Motor neuron (in vitro differentiated cells): ENCODE results near the gene ROPN1B. TPM values are rescaled to one million over a fixed set of nuclear protein-coding genes. Genes with fewer than 3 reads are reported as not detected.
"Not testable (repeated sequence)": the region's sequence is repeated elsewhere in the genome, so short reads cannot be mapped to it uniquely, and the experiment has no call there.

ENCODE experiments used
- ATAC-seq, 8 experiments: fragments of 200-7000 bp; cut with Tn5 transposase; replicated peaks in 6 of 8; 2 replicates each; pipeline ENCODE4 v1.8.0; 2021; ENCODE audit warnings: mild to moderate bottlenecking in 8 of 8, moderate library complexity in 8 of 8
- H3K27ac ChIP-seq, 2 donors: fragments of 250-450 bp; sonication (Bioruptor Pico); 2 replicates each; pipeline ENCODE4 v1.9.0; 2021; ENCODE audit warnings: antibody characterized with exemption in 2 of 2, mild to moderate bottlenecking in 2 of 2, moderate library complexity in 1 of 2
- H3K4me1 ChIP-seq, 2 donors: fragments of 250-450 bp; sonication (Bioruptor Pico); replicated peaks in 1 of 2; 2 replicates each; pipeline ENCODE4 v1.6.1; 2021; ENCODE audit warnings: antibody characterized with exemption in 2 of 2, mild to moderate bottlenecking in 2 of 2, moderate library complexity in 1 of 2
- H3K4me3 ChIP-seq, 5 donors: fragments of 250-450 bp; sonication (Bioruptor Pico); 2 replicates each; pipeline ENCODE4 v1.9.0; 2021; ENCODE audit warnings: antibody characterized with exemption in 5 of 5, mild to moderate bottlenecking in 5 of 5, moderate library complexity in 4 of 5
- WGBS, 10 experiments: fragments of 450-650 bp; shearing (Covaris generic); methylation state at CpG; one replicate each; pipeline ENCODE4 v1.0.0; 2022; 5-methylcytosine and 5-hydroxymethylcytosine counted together
- in situ Hi-C, 9 experiments: fragments of 400-800 bp; cut with MboI; loops; one replicate each; pipeline ENCODE4 v1.15.0; 2021; ENCODE audit warnings: low sequenced_read_pairs in 9 of 9, low pct_unique_long_range_greater_than_20kb in 2 of 9; ENCODE audit not compliant: unreplicated experiment in 9 of 9
- total RNA-seq, 8 experiments: library from RNA; unstranded; fragments of 300-600 nt; gene quantifications; 2 replicates each; pipeline versions ENCODE4 v1.2.3 to v1.2.4, GENCODE V29; 2022

The ROPN1B gene
- total RNA-seq, 8 experiments from 2014 or later = 0.25 to 2.8 (median 0.98) TPM; not detected in 1

- in situ Hi-C loops = no loop called here
- H3K27ac ChIP-seq = peak overlapping the region; percentile 55 to 59
- WGBS, 10 experiments = 0 to 55% (median 24%) methylated on average over 2 to 17 of the region's 52 CpGs; no CpG with 5 or more reads in 1 of the 10 experiments
Observed at GRCh38 chr3:125990253-125990970, 21.4 kb downstream of the ROPN1B start.

GRCh38 chr3:125996751-125997150 is 27.8 kb downstream of the ROPN1B start:
- in situ Hi-C loops, H3K4me1 ChIP-seq, H3K4me3 ChIP-seq, H3K27ac ChIP-seq, ATAC-seq: not testable (repeated sequence)
- 40 to 100% (median 93%) methylated on average over 1 to 4 of the region's 4 CpGs; no CpG with 5 or more reads in 4 of the 10 experiments for WGBS, 10 experiments

More at GRCh38 chr3:125990253-125990970, 21.4 kb downstream of the ROPN1B start:
- ATAC-seq = peak; percentile 99 to 100 (median 100)
- Histone ChIP-seq H3K4me3 (peak overlapping the region; percentile 29 to 62 (median 52)), H3K4me1 (peaks cover 0 to 11% of the 10 kb centered on the region in 2 donors)

- in situ Hi-C loops = no loop called here
- no peak overlapping the region for H3K4me3 ChIP-seq
- ATAC-seq = no peak
- H3K4me1 ChIP-seq = no peaks in the 10 kb centered on the region
- no peak overlapping the region for H3K27ac ChIP-seq
Observed at GRCh38 chr3:126002189-126002588, 33.2 kb downstream of the ROPN1B start.

- ATAC-seq = no peak
- WGBS, 10 experiments = 80 to 100% methylated on average over 1 of the region's 10 CpGs; no CpG with 5 or more reads in 8 of the 10 experiments
Observed at GRCh38 chr3:126003447-126004190, 34.6 kb downstream of the ROPN1B start.

GRCh38 chr3:126004217-126004616 is 35.2 kb downstream of the ROPN1B start:
- no peak for ATAC-seq
- in situ Hi-C loops = no loop called here
- WGBS, 10 experiments = 67 to 100% (median 88%) methylated on average over 1 to 4 of the region's 6 CpGs; no CpG with 5 or more reads in 4 of the 10 experiments

More at GRCh38 chr3:126003447-126004190, 34.6 kb downstream of the ROPN1B start:
- H3K27ac ChIP-seq = no peak overlapping the region
- H3K4me1 ChIP-seq = no peaks in the 10 kb centered on the region
- H3K4me3 ChIP-seq = no peak overlapping the region
- in situ Hi-C loops = no loop called here

GRCh38 chr3:126004692-126005091 is 35.7 kb downstream of the ROPN1B start:
- WGBS, 10 experiments = 63 to 95% (median 89%) methylated on average over 2 to 4 of the region's 7 CpGs; no CpG with 5 or more reads in 7 of the 10 experiments
- Histone ChIP-seq H3K4me1 (no peaks in the 10 kb centered on the region), H3K4me3 (no peak overlapping the region), H3K27ac (no peak overlapping the region)
- in situ Hi-C loops = no loop called here
- no peak for ATAC-seq

More at GRCh38 chr3:126004217-126004616, 35.2 kb downstream of the ROPN1B start:
- Histone ChIP-seq H3K27ac (no peak overlapping the region), H3K4me3 (no peak overlapping the region), H3K4me1 (no peaks in the 10 kb centered on the region)

GRCh38 chr3:126005951-126006350 is 37.0 kb downstream of the ROPN1B start:
- ATAC-seq = peak in 3 of 8 experiments; percentile 62 to 90 (median 79)
- in situ Hi-C loops = no loop called here
- WGBS, 10 experiments = 0 to 70% (median 53%) methylated on average over 1 to 3 of the region's 3 CpGs; no CpG with 5 or more reads in 1 of the 10 experiments
- Histone ChIP-seq H3K4me1 (no peaks in the 10 kb centered on the region), H3K4me3 (no peak overlapping the region), H3K27ac (no peak overlapping the region)

GRCh38 chr3:126008219-126008618 is 39.2 kb downstream of the ROPN1B start:
- in situ Hi-C loops = no loop called here
- Histone ChIP-seq H3K4me3 (no peak overlapping the region), H3K4me1 (no peaks in the 10 kb centered on the region), H3K27ac (no peak overlapping the region)
- 100% methylated on average over 1 of the region's 3 CpGs; no CpG with 5 or more reads in 9 of the 10 experiments for WGBS, 10 experiments
- no peak for ATAC-seq

GRCh38 chr3:126009181-126009580 is 40.2 kb downstream of the ROPN1B start:
- no peak for ATAC-seq
- H3K27ac ChIP-seq = no peak overlapping the region
- H3K4me3 ChIP-seq = no peak overlapping the region

GRCh38 chr3:126013751-126014156 is 44.8 kb downstream of the ROPN1B start:
- ATAC-seq = peak in 6 of 8 experiments; percentile 8 to 68 (median 26)
- Histone ChIP-seq H3K4me1 (no peaks in the 10 kb centered on the region), H3K27ac (no peak overlapping the region), H3K4me3 (no peak overlapping the region)
- 8 to 92% (median 55%) methylated on average over 2 to 4 of the region's 8 CpGs; no CpG with 5 or more reads in 5 of the 10 experiments for WGBS, 10 experiments
- in situ Hi-C loops = no loop called here

More at GRCh38 chr3:126009181-126009580, 40.2 kb downstream of the ROPN1B start:
- in situ Hi-C loops = no loop called here
- no peaks in the 10 kb centered on the region for H3K4me1 ChIP-seq
- 81 to 100% (median 96%) methylated on average over 1 to 3 of the region's 3 CpGs; no CpG with 5 or more reads in 1 of the 10 experiments for WGBS, 10 experiments

- WGBS, 10 experiments = 0 to 100% (median 38%) methylated on average over 1 to 3 of the region's 4 CpGs
- in situ Hi-C loops = no loop called here
- ATAC-seq = peak; percentile 87 to 99 (median 96)
- H3K4me3 ChIP-seq = no peak overlapping the region
- no peak overlapping the region for H3K27ac ChIP-seq
- no peaks in the 10 kb centered on the region for H3K4me1 ChIP-seq
Observed at GRCh38 chr3:126014252-126014651, 45.3 kb downstream of the ROPN1B start.

GRCh38 chr3:126015075-126015474 is 46.1 kb downstream of the ROPN1B start:
- Histone ChIP-seq H3K4me1 (no peaks in the 10 kb centered on the region), H3K27ac (no peak overlapping the region), H3K4me3 (no peak overlapping the region)
- ATAC-seq = no peak
- WGBS, 10 experiments = 60 to 100% (median 89%) methylated on average over 1 to 6 of the region's 10 CpGs; no CpG with 5 or more reads in 3 of the 10 experiments
- in situ Hi-C loops = no loop called here

- Histone ChIP-seq H3K4me3 (no peak overlapping the region), H3K4me1 (no peaks in the 10 kb centered on the region), H3K27ac (no peak overlapping the region)
- in situ Hi-C loops = no loop called here
- ATAC-seq = no peak
- 92 to 100% (median 92%) methylated on average over 2 to 6 of the region's 8 CpGs; no CpG with 5 or more reads in 6 of the 10 experiments for WGBS, 10 experiments
Observed at GRCh38 chr3:126016616-126017015, 47.6 kb downstream of the ROPN1B start.
